Occipital lobe (tissue), 2 donors: ENCODE data around the gene KLRK1. TPM values are rescaled to one million over a fixed set of nuclear protein-coding genes. Genes with fewer than 3 reads are reported as not detected.
"Not testable (repeated sequence)": the region's sequence is repeated elsewhere in the genome, so short reads cannot be mapped to it uniquely, and the experiment has no call there.

Source experiments
- DNase-seq: peaks from one replicate; lab custom pipeline; 2025; lab: John Stamatoyannopoulos, UW
- total RNA-seq: library from RNA; depleted of rRNA; stranded (reverse); fragments of >200 nt; gene quantifications from one replicate; pipeline ENCODE4 v1.2.3, GENCODE V29; 2014

The KLRK1 gene
- total RNA-seq, 1 donor from 2014 or later, result not detected

DNA sequence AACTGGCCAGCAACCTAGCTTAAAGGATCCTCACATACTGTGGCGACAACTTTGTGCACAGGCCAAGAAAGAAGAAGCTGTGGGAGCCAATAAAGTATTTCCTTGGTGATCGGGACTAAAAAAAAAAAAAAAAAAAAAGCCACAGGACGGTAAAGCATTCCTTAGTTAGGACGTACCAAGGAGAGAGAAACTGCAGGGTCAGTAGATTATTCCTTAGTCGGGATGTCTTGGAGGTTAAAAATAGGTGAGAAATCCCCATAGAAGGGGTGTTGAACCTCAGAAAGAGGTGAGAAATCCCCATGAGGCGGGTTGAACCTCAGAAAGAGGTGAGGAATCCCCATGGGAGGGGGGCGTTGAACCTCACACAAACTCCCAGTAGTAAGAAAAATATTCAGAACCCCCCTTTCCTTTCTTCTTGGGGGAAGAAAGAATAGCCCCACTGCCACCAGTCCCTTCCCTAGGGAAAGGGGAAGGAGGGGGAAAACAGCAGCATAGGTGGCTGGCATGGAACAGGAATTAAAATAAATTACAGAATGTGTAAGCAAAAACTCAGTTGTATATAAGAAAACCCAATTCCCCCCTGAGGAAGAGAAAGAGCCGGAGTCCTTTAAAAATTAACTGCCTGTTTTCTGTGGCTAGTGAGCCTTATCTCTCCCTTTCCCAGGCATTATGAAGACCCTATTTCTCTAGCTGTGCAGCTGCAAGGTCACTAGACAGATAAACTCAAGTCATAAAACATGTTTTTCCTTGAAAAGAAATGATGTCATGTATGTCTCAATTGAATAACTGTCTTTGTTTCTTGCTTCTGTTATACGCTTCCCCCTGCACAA, 26.8 kb downstream of the KLRK1 start:
- DNase-seq, result no peak

DNA sequence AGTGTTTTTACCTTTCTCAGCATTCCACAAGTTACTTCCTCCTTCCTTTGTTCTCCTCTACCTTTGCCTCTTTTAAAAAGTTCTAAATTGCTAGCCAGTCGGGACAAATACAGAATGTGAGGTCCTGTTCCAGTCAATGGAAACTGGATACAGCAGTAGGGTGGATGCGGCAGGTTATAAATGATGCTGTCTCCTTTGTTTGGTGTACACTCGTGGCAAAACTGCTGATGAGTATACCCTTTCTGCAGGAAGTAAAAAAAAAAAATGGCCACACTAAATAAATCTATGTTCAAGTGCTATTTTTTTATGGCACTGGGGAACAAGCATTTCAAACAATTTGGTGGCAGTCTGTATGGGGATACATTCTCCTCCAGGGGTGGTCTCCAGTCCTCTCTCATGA, 27.5 kb downstream of the KLRK1 start:
- DNase-seq, result no peak

DNA sequence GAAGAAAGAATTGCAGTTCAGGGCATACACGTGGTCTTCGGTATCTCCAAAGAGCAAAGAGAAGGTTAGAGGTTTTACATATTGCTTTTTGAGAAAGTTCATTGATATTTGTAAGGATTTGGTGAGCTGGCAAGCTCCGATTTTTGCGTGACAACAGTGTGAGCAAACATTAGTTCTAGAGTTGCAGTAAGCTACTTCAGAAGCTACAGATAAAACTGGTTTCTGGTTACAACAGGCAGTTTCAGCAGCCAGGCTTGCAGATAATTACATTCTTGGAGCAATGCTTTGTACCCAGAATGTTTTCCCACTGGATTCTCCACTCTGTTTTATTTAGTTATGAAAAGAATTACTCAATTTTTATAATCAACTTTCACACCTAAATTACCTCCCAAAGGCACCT, 28.2 kb downstream of the KLRK1 start:
- DNase-seq, result no peak

DNA sequence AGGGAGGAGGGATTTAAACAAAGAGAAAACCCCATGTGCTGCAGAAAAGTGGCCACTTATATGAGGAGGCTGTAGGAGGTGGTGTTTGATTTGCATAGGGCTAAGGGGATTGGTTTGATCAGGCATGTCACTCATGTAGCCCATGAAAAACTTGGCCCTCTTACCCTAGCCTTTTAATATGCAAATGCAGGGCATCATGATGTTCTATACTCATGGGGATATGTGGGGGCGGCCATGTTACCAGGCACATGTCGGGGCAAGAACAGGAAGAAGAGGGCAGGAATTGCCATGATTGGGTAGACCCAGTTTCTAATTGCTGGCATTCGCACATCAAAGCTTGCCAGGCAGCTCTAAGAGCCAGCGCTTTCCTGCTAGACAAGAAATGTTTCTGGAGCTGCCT, 28.8 kb downstream of the KLRK1 start:
- DNase-seq, result no peak

DNA sequence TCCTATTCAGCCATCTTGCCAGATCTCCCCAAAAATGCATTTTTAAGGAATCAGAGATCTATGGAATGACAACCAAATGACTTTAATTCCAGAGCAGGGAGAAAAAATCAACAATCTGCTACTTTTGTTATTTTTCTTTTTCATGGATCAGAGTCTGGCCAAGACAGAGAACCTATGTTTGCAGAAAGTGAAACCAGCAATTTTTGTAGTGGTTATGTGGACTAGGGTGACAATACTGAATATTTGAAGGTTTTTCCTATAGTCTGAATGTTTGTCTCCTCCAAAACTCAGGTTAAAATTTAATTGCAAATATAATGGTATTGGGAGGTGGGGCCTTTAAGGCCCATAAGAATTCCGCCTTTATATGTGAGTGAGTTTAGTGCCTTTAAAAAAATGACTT, 30.9 kb downstream of the KLRK1 start:
- DNase-seq, result no peak

DNA sequence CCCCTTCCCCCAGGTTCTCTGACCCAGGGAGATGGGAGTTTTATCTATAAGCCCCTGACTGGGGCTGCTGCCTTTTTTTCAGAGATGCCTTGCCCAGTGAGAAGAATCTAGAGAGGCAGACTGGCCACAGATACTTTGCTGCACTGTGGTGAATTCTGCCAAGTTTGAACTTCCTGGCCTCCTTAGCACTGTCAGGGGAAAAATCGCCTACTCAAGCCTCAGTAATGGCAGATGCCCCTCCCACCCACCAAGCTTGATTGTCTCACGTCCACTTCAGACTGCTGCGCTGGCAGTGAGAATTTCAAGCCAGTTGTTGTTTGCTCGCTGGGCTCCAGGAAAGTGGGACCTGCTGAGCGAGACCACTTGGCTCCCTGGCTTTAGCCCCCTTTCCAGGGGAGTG, 31.7 kb downstream of the KLRK1 start:
- DNase-seq, result no peak

DNA sequence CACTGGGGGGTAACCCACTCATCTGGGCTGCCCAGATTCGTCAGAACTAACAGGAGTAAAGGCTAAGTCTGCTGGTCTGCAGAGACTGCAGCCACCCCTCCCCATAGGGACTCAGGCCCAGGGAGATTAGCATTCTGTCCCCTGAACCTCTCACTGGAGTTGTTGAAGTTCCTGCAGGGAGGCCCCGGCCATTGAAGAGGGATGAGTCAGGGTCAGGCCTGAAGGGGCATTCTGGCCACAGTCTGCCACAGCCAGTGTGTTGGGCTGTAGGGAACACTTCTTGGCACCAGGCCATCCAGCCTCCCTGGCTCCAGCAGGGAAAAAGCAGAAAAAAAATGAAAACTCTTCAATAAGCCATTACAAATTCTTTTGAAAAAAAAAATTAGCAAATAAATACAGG, 35.3 kb downstream of the KLRK1 start:
- no peak for DNase-seq

DNA sequence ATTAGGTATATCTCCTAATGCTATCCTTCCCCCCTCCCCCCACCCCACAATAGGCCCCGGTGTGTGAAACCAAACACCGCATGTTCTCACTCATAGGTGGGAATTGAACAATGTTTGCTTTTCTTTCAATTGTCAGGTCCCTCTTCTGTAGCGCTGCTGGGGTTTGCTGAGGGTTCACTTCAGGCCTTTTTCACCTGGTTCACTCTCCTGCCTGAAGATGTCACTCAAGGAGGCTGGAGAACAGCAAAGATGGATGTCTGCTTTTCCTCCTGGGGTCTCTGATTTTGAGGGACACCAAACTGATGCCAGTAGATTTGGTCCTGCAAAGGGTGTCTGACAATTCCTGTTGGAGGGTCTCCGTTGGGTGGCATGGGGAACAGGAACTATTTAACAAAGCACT, 35.8 kb downstream of the KLRK1 start:
- no peak for DNase-seq

DNA sequence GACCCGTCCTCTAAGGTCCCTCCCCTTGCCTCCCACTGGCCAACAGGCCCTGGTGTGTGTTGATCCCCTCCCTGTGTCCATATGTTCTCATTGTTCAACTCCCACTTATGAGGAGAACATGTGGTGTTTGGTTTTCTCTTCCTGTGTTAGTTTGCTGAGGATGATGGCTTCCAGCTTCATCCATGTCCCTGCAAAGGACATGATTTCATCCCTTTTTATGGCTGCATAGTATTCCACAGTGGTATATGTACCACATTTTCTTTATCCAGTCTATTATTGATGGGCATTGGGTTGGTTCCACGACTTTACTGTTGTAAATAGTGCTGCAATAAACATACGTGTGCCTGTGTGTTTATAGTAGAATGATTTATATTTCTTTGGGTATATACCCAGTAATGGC, 38.4 kb downstream of the KLRK1 start:
- DNase-seq, result not testable (repeated sequence)

DNA sequence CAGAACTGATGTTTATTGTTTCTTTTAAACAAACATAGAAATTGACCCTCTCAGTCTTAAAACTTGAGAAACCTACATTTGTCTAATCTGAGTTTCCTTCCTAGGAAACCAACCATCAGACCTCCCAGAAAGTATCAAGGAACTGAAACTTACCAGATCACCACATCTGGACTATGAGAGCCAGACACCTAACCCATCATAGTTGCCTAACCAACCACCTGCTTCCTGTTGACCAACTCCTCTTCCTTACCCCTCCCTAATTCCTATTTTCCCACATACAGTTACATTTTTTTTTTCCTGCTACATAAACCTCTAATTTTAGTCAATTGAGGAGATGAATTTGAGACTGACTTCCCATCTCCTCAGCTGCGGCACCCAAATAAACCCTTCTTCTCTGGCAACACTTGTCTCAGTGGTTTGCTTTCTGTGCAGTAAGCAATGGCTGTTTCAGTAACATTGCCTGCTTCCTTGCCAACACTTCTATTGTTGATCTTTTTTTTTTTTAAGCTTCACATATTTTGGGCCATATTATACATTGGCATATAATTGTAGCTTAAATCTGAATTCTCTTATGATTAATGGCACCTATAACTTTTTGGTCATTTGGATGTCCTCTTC, 47.8 kb downstream of the KLRK1 start:
- DNase-seq, result no peak

DNA sequence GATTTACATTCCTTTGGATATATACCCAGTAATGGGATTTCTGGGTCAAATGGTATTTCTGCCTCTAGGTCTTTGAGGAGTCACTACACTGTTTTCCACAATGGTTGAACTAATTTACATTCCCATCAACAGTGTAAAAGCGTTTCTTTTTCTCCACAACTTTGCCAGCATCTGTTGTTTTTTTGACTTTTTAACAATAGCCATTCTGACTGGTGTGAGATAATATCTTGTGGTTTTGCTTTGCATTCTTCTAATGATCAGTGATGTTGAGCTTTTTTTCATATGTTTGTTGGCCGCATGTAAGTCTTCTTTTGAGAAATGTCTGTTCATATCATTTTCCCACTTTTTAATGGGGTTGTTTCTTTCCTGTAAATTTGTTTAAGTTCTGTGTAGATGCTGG, 48.9 kb downstream of the KLRK1 start:
- DNase-seq, result not testable (repeated sequence)

DNA sequence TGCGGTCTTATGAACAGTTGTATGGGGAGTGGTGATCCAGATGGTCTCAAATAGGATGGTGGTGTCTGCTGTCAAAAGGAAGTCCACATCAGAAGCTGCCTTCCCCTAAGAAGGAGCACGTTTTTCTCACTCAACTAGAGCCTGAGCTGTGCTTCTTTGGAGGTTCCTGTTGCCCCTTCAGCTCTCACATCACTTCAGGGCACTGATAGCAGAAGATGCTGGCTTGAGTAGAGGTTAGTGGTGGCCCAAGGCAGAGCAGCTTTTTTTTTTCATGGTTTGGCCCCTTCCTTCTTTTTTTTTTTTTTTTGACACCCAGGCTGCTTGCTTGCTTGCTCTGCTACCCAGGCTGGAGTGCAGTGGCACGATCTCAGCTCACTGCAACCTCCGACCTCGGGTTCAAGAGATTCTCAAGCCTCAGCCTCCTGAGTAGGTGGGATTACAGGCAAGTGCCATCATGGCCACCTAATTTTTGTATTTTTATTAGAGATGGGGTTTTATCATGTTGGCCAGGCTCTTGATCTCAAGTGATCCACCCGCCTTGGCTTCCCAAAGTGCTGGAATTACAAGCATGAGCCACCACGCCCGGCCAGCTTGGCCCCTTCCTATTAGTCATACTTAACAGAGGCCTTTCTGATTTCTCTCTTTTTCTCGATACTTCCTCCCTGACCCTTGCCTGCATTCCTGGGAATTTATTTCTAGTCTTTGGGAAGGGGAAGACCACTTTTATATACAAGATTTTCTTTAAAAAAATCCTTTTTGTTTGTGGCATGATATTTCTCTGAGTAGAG, 50.6 kb downstream of the KLRK1 start:
- DNase-seq, result no peak

DNA sequence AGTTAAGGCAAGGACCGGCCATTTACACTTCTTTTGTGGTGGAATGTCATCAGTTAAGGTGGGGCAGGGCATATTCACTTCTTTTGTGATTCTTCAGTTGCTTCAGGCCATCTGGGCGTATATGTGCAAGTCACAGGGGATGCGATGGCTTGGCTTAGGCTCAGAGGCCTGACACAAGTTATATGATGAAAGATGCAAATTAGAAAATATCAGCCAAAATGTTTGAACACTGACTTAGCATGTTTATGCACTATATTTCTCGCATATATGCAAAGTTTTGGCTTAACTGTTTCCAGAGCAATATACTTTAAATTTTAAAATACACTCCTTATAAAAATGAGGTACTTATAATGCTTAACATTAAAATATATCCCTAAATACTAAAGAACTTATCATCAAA, 51.4 kb downstream of the KLRK1 start:
- not testable (repeated sequence) for DNase-seq

DNA sequence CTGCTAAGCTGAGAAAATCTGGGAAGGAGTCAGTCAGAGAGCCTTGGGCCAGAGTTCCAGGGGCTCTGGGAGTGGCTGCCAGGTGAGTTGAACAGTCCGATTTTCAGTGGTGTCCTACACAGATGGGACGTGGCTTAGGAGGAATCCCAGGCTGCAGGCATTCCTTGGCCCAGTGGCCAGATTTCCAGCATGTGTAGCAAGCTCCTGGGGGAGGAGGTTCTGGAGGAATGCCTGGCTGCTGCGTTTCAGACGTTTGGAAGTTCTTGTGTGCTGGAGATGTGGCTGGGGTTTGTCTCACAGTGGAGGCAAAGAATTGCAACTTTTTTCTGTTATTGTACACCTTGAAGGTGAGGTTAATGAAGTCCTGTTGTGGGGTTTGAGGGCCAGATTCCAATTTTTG, 53.6 kb downstream of the KLRK1 start:
- DNase-seq, result not testable (repeated sequence)

DNA sequence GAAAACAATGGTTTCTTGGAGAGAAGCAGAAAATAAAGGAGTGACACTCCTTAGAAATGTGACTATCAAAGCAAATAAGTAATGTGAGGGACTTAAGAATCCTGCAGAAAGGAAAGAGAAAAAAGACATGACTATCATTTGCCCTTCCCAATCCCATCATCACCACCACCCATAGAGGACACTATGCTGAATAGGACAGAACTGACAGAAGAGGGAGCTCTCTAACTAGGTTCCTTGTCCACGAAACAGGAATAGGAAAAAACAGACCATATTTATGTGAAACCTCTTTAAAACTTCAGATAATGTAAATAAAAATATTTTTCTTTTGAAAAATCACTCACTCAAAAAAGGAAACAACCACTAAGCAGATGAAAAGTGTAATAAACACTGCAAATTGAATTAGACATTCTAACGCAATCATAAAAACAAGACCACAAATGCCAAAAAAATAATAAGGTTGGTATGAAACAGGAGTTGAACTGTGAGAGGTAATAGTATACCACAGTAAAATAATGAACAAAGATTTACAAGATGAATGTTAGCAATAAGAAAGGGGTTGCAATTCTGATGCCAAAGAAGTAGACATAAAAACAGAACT, 58.1 kb downstream of the KLRK1 start:
- no peak for DNase-seq

DNA sequence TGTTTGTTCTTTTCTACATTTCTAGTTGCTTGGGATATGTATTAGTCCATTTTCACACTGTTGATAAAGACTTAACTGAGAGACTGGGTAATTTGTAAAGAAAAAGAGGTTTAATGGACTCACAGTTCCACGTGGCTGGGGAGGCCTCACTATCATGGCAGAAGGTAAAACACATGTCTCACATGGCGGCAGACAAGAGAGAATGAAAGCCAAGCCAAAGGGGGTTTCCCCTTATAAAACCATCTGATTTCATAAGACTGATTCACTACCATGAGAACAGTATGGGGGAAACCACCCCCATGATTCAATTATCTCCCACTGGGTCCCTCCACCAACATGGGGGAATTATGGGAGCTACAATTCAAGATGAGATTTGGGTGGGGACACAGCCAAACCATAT, 61.1 kb downstream of the KLRK1 start:
- not testable (repeated sequence) for DNase-seq

Other genes with a start within 250 kb of the KLRK1 start
- 7.3 TPM for gene OLR1, start 217.9 kb downstream of the KLRK1 start, total RNA-seq
- 0.62 TPM for gene TMEM52B, start 211.0 kb downstream of the KLRK1 start, total RNA-seq
- gene GABARAPL1, start 177.2 kb downstream of the KLRK1 start, total RNA-seq, result 60.7 TPM
- 0.16 TPM for gene KLRD1, start 82.2 kb downstream of the KLRK1 start, total RNA-seq
- not detected for gene KLRC4, start 19.7 kb upstream of the KLRK1 start, total RNA-seq
- gene KLRC3, start 30.6 kb upstream of the KLRK1 start, total RNA-seq, result 2.2 TPM
- 2.5 TPM for gene KLRC2, start 46.0 kb upstream of the KLRK1 start, total RNA-seq
- gene KLRC1, start 63.3 kb upstream of the KLRK1 start, total RNA-seq, result not detected
- 1.9 TPM for gene EIF2S3B, start 115.8 kb upstream of the KLRK1 start, total RNA-seq
- 29.3 TPM for gene MAGOHB, start 223.6 kb upstream of the KLRK1 start, total RNA-seq